GM06990 (cell line): Measurements from ENCODE around the gene GEN1.

Source experiments
- DNase-seq: peaks from one replicate; pipeline ENCODE4 v3.0.0-alpha.2; 2011; ENCODE audit not compliant: insufficient read length; ENCODE audit errors: extremely low read depth
- H3K27me3 ChIP-seq: replicated peaks from 2 replicates; pipeline ENCODE4 v1.6.0; 2011; ENCODE audit warnings: low read length; ENCODE audit not compliant: control insufficient read depth, insufficient read depth
- H3K36me3 ChIP-seq: 2 replicates; pipeline ENCODE4 v1.5.1; 2011; ENCODE audit warnings: low read length; ENCODE audit not compliant: control insufficient read depth, insufficient read depth
- H3K4me3 ChIP-seq: replicated peaks from 2 replicates; pipeline ENCODE4 v1.5.1; 2011; ENCODE audit warnings: low read depth, mild to moderate bottlenecking, control low read depth, low read length
- CTCF ChIP-seq: IDR thresholded peaks from 2 replicates; pipeline ENCODE4 v1.5.1; 2011; ENCODE audit warnings: low read length, control low read depth, mild to moderate bottlenecking, inconsistent platforms; ENCODE audit not compliant: insufficient read depth, poor library complexity, severe bottlenecking

The GEN1 gene

GRCh38 chr2:17780546-17780945 lies 26.6 kb downstream of the GEN1 start:
- no peak for DNase-seq
- no peak overlapping the region for H3K4me3 ChIP-seq
- no peaks in the 10 kb centered on the region for H3K27me3 ChIP-seq
- no peaks in the 10 kb centered on the region; the same call in none of the 2 replicates for H3K36me3 ChIP-seq
- no peak for TF ChIP-seq CTCF

GRCh38 chr2:17781482-17781881 lies 27.5 kb downstream of the GEN1 start:
- no peaks in the 10 kb centered on the region; the same call in none of the 2 replicates for H3K36me3 ChIP-seq
- DNase-seq = no peak
- no peak for TF ChIP-seq CTCF
- no peaks in the 10 kb centered on the region for H3K27me3 ChIP-seq
- no peak overlapping the region for H3K4me3 ChIP-seq

- no peaks in the 10 kb centered on the region for H3K27me3 ChIP-seq
- no peak overlapping the region for H3K4me3 ChIP-seq
- H3K36me3 ChIP-seq = no peaks in the 10 kb centered on the region; the same call in 1 of the 2 replicates
- TF ChIP-seq CTCF = no peak
- no peak for DNase-seq
These were observed 32.8 kb downstream of the GEN1 start for GRCh38 chr2:17786727-17787126.

- H3K36me3 ChIP-seq = no peaks in the 10 kb centered on the region; the same call in 1 of the 2 replicates
- no peak for TF ChIP-seq CTCF
- H3K27me3 ChIP-seq = no peaks in the 10 kb centered on the region
- H3K4me3 ChIP-seq = no peak overlapping the region
- no peak for DNase-seq
These were observed 34.8 kb downstream of the GEN1 start for GRCh38 chr2:17788773-17789172.

GRCh38 chr2:17790536-17790935 lies 36.6 kb downstream of the GEN1 start:
- DNase-seq = no peak
- no peak for TF ChIP-seq CTCF

More at GRCh38 chr2:17790536-17790935, 36.6 kb downstream of the GEN1 start:
- no peak overlapping the region for H3K4me3 ChIP-seq
- no peaks in the 10 kb centered on the region for H3K36me3 ChIP-seq
- no peaks in the 10 kb centered on the region for H3K27me3 ChIP-seq
